H9 (cell line): ENCODE data around the gene TMEM252. TPM values are rescaled to one million over a fixed set of nuclear protein-coding genes. Genes with fewer than 3 reads are reported as not detected.

ENCODE experiments used
- DNase-seq: peaks from one replicate; pipeline ENCODE4 v3.0.0-alpha.2; 2017
- H2AFZ ChIP-seq: one replicate; pipeline ENCODE4 v1.6.1; 2013; ENCODE audit warnings: mild to moderate bottlenecking, low read length, control low read depth, moderate library complexity
- H2AK5ac ChIP-seq: 2 replicates; pipeline ENCODE4 v1.6.1; 2013; ENCODE audit warnings: low read length, control low read depth, mixed read lengths; ENCODE audit not compliant: insufficient read length
- H2BK120ac ChIP-seq: one replicate; pipeline ENCODE4 v1.6.1; 2013; ENCODE audit warnings: low read depth, mild to moderate bottlenecking, low read length, control low read depth, inconsistent platforms; ENCODE audit not compliant: poor library complexity, severe bottlenecking
- H2BK12ac ChIP-seq: 2 replicates; pipeline ENCODE4 v1.6.1; 2013; ENCODE audit warnings: low read length, control low read depth, mixed read lengths, low read depth; ENCODE audit not compliant: insufficient read length
- H2BK15ac ChIP-seq: 2 replicates; pipeline ENCODE4 v1.6.1; 2013; ENCODE audit warnings: low read depth, low read length, control low read depth
- H2BK20ac ChIP-seq: one replicate; pipeline ENCODE4 v1.6.1; 2013; ENCODE audit warnings: low read depth, mild to moderate bottlenecking, low read length, control low read depth, inconsistent platforms; ENCODE audit not compliant: poor library complexity, severe bottlenecking
- H2BK5ac ChIP-seq: 2 replicates; pipeline ENCODE4 v1.6.1; 2013; ENCODE audit warnings: low read length, control low read depth, mixed read lengths; ENCODE audit not compliant: insufficient read length
- H3K14ac ChIP-seq: 2 replicates; pipeline ENCODE4 v1.6.1; 2013; ENCODE audit warnings: low read length, control low read depth; ENCODE audit not compliant: insufficient read depth
- H3K18ac ChIP-seq: 2 replicates; pipeline ENCODE4 v1.6.1; 2013; ENCODE audit warnings: low read depth, mild to moderate bottlenecking, mixed read lengths, low read length, control low read depth; ENCODE audit not compliant: insufficient read length
- H3K23ac ChIP-seq: 2 replicates; pipeline ENCODE4 v1.6.1; 2013; ENCODE audit warnings: low read length, control low read depth, mixed read lengths, low read depth; ENCODE audit not compliant: insufficient read length
- H3K23me2 ChIP-seq: 2 replicates; pipeline ENCODE4 v1.6.1; 2013; ENCODE audit warnings: low read depth, mild to moderate bottlenecking, mixed read lengths, low read length, control low read depth; ENCODE audit not compliant: insufficient read length, poor library complexity, severe bottlenecking
- H3K27ac ChIP-seq: 2 replicates; pipeline ENCODE4 v1.5.1; 2013; ENCODE audit warnings: low read length, control low read depth, mixed read lengths, low read depth; ENCODE audit not compliant: insufficient read length
- H3K27me3 ChIP-seq: 2 replicates; pipeline ENCODE4 v1.6.1; 2013; ENCODE audit warnings: low read length, control low read depth, inconsistent platforms; ENCODE audit not compliant: insufficient read depth
- H3K4ac ChIP-seq: 2 replicates; pipeline ENCODE4 v1.6.1; 2013; ENCODE audit warnings: low read depth, mild to moderate bottlenecking, control low read depth, inconsistent platforms, low read length, moderate library complexity
- H3K4me1 ChIP-seq: 2 replicates; pipeline ENCODE4 v1.6.1; 2013; ENCODE audit warnings: low read length, control low read depth, inconsistent platforms; ENCODE audit not compliant: insufficient read depth
- H3K4me2 ChIP-seq: 2 replicates; pipeline ENCODE4 v1.6.1; 2013; ENCODE audit warnings: low read length, control low read depth, mixed read lengths; ENCODE audit not compliant: insufficient read length, insufficient read depth
- H3K56ac ChIP-seq: 2 replicates; pipeline ENCODE4 v1.6.1; 2013; ENCODE audit warnings: low read depth, mild to moderate bottlenecking, mixed read lengths, low read length, control low read depth; ENCODE audit not compliant: insufficient read length
- H3K79me1 ChIP-seq: 2 replicates; pipeline ENCODE4 v1.6.1; 2013; ENCODE audit warnings: low read depth, mild to moderate bottlenecking, moderate library complexity, low read length, control low read depth, inconsistent platforms; ENCODE audit not compliant: insufficient read depth, poor library complexity, severe bottlenecking
- H3K79me2 ChIP-seq: 2 replicates; pipeline ENCODE4 v1.6.1; 2013; ENCODE audit warnings: low read length, control low read depth, inconsistent platforms; ENCODE audit not compliant: insufficient read depth
- H3K9ac ChIP-seq: 2 replicates; pipeline ENCODE4 v1.6.1; 2013; ENCODE audit warnings: low read length, control low read depth, mixed read lengths; ENCODE audit not compliant: insufficient read length; ENCODE audit errors: extremely low read depth
- H3K9me3 ChIP-seq: one replicate; pipeline ENCODE4 v1.6.1; 2013; ENCODE audit warnings: low read depth, low read length, inconsistent platforms; ENCODE audit not compliant: control insufficient read depth
- H3T11ph ChIP-seq: one replicate; pipeline ENCODE4 v1.6.1; 2013; ENCODE audit warnings: mild to moderate bottlenecking, low read length, control low read depth, inconsistent platforms
- H4K20me1 ChIP-seq: one replicate; pipeline ENCODE4 v1.6.1; 2013; ENCODE audit not compliant: control insufficient read depth, insufficient read length, insufficient read depth
- H4K5ac ChIP-seq: 2 replicates; pipeline ENCODE4 v1.6.1; 2013; ENCODE audit warnings: low read depth, mild to moderate bottlenecking, mixed read lengths, low read length, control low read depth; ENCODE audit not compliant: insufficient read length
- H4K8ac ChIP-seq: replicated peaks from 2 replicates; pipeline ENCODE4 v1.6.1; 2013; ENCODE audit warnings: low read length, control low read depth, mixed read lengths, low read depth; ENCODE audit not compliant: insufficient read length
- H4K91ac ChIP-seq: 2 replicates; pipeline ENCODE4 v1.6.1; 2013; ENCODE audit warnings: low read depth, mild to moderate bottlenecking, moderate library complexity, mixed read lengths, low read length, control low read depth; ENCODE audit not compliant: insufficient read length
- H3K27ac Mint-ChIP-seq, 3 experiments: 2 replicates in 2 of 3; 3 replicates in 1 of 3; pipeline ENCODE4 v1.8.0; 2020 to 2021; ENCODE audit warnings: mixed read lengths in 3 of 3, mild to moderate bottlenecking in 1 of 3, moderate library complexity in 1 of 3
- H3K27me3 Mint-ChIP-seq: 2 replicates; pipeline ENCODE4 v1.8.0; 2021; ENCODE audit warnings: low read depth, mild to moderate bottlenecking, moderate library complexity, mixed read lengths
- H3K36me3 Mint-ChIP-seq, 3 experiments: 2 replicates in 2 of 3; 3 replicates in 1 of 3; pipeline ENCODE4 v1.8.0; 2020 to 2021; ENCODE audit warnings: low read depth in 3 of 3, mixed read lengths in 3 of 3; ENCODE audit not compliant: insufficient read depth in 1 of 3
- H3K4me1 Mint-ChIP-seq, 2 experiments: 2 replicates each; pipeline ENCODE4 v1.8.0; 2020; ENCODE audit warnings: mixed read lengths in 2 of 2
- H3K4me3 Mint-ChIP-seq, 2 experiments: 2 replicates in 1 of 2; 3 replicates in 1 of 2; pipeline ENCODE4 v1.8.0; 2020 to 2021; ENCODE audit warnings: mild to moderate bottlenecking in 2 of 2, mixed read lengths in 2 of 2, moderate library complexity in 1 of 2
- H3K9me3 Mint-ChIP-seq, 2 experiments: 2 replicates in 1 of 2; 3 replicates in 1 of 2; pipeline ENCODE4 v1.8.0; 2020; ENCODE audit warnings: mild to moderate bottlenecking in 2 of 2, mixed read lengths in 2 of 2, moderate library complexity in 1 of 2
- WGBS: extraction: QIAGEN DNeasy Blood & Tissue Kit; methylation state at CpG from one replicate; pipeline ENCODE4 v1.1.7; 2013; ENCODE audit warnings: missing lambda C conversion rate, low lambda C conversion rate, mixed read lengths; ENCODE audit not compliant: insufficient read length; ENCODE audit errors: extremely low coverage; 5-methylcytosine and 5-hydroxymethylcytosine counted together
- total RNA-seq: library from RNA; stranded (reverse); gene quantifications from 2 replicates; pipeline ENCODE4 v1.2.1, GENCODE V29; 2021
- TF ChIP-seq, protein P1 (sequence below): fragments of 200-600 bp; sonication (generic); conservative IDR thresholded peaks from 3 replicates; pipeline ENCODE4 v1.8.0; 2021; ENCODE audit warnings: antibody characterized with exemption, mild to moderate bottlenecking

TMEM252 gene
- total RNA-seq, 1 experiment from 2014 or later, result not detected

DNA sequence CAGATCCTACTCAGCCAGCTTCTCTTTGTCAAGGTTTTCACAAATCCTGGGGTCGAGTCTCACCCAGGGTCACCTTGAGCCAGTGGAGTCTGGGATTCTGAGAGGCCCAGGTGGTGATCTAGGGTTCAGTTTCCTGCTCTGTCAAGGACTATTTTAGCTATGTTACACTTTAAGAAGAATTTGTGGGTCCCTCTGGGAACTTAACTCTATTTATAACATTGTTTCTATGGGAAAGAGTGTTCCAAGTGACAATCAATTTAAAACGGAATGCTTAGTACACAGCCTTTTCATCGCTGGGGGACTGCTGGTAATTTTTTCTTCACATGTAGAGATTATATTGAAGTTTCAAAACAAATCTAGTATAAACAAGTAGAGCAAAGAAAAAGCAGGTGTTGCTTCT, 26.9 kb upstream of the TMEM252 start:
- Mint-ChIP-seq H3K4me3 (no peak overlapping the region), H3K27me3 (peaks cover 99% of the 10 kb centered on the region), H3K27ac (no peak overlapping the region), H3K9me3 (peaks cover 0 to 2% of the 10 kb centered on the region in 2 experiments; a peak in 1 of 5 replicates), H3K4me1 (peaks cover 12 to 15% of the 10 kb centered on the region in 2 experiments), H3K36me3 (no peaks in the 10 kb centered on the region)
- Histone ChIP-seq H4K20me1 (no peaks in the 10 kb centered on the region), H2AFZ (no peak overlapping the region), H3K23me2 (no peaks in the 10 kb centered on the region), H3T11ph (no peak overlapping the region), H2AK5ac (no peak overlapping the region), H4K91ac (no peak overlapping the region), H2BK5ac (no peak overlapping the region), H2BK20ac (no peak overlapping the region), H3K9ac (no peak overlapping the region), H2BK15ac (no peak overlapping the region), H3K4me2 (no peak overlapping the region), H3K27ac (no peak overlapping the region), H3K79me1 (no peaks in the 10 kb centered on the region), H3K14ac (no peak overlapping the region), H3K56ac (no peak overlapping the region), H3K23ac (no peak overlapping the region), H3K9me3 (no peaks in the 10 kb centered on the region), H3K4me1 (peaks cover 3% of the 10 kb centered on the region; the same call in 1 of the 2 replicates), H4K5ac (no peak overlapping the region), H2BK12ac (no peak overlapping the region), H3K4ac (no peak overlapping the region), H3K18ac (no peak overlapping the region), H3K79me2 (no peaks in the 10 kb centered on the region), H2BK120ac (no peak overlapping the region), H3K27me3 (no peaks in the 10 kb centered on the region), H4K8ac (no peak overlapping the region)
- TF ChIP-seq, protein P1, sequence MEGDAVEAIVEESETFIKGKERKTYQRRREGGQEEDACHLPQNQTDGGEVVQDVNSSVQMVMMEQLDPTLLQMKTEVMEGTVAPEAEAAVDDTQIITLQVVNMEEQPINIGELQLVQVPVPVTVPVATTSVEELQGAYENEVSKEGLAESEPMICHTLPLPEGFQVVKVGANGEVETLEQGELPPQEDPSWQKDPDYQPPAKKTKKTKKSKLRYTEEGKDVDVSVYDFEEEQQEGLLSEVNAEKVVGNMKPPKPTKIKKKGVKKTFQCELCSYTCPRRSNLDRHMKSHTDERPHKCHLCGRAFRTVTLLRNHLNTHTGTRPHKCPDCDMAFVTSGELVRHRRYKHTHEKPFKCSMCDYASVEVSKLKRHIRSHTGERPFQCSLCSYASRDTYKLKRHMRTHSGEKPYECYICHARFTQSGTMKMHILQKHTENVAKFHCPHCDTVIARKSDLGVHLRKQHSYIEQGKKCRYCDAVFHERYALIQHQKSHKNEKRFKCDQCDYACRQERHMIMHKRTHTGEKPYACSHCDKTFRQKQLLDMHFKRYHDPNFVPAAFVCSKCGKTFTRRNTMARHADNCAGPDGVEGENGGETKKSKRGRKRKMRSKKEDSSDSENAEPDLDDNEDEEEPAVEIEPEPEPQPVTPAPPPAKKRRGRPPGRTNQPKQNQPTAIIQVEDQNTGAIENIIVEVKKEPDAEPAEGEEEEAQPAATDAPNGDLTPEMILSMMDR, result no peak
- WGBS, result no CpG with 5 or more reads among the region's 3 CpGs
- no peak for DNase-seq
